Measurements from ENCODE around the gene MACROD2.
"Not testable (repeated sequence)": the region's sequence is repeated elsewhere in the genome, so short reads cannot be mapped to it uniquely, and the experiment has no call there.

MACROD2 gene

GRCh38 chr20:15333170-15333569 is 1337.9 kb downstream of the MACROD2 start:
- no peak for DNase-seq (ENCODE audit: low read depth in 2 of 2)

- DNase-seq (ENCODE audit: low read depth in 2 of 2), result no peak
These were observed 1340.7 kb downstream of the MACROD2 start for GRCh38 chr20:15336011-15336410.

- DNase-seq (ENCODE audit: low read depth in 2 of 2), result no peak
These were observed 1341.2 kb downstream of the MACROD2 start for GRCh38 chr20:15336536-15336935.

GRCh38 chr20:15339264-15339663 is 1343.9 kb downstream of the MACROD2 start:
- DNase-seq (ENCODE audit: low read depth in 2 of 2), result no peak

GRCh38 chr20:15342991-15343523 is 1347.7 kb downstream of the MACROD2 start:
- DNase-seq (ENCODE audit: low read depth in 2 of 2), result no peak

GRCh38 chr20:15345287-15345686 is 1350.0 kb downstream of the MACROD2 start:
- no peak for DNase-seq (ENCODE audit: low read depth in 2 of 2)

GRCh38 chr20:15346657-15347280 is 1351.5 kb downstream of the MACROD2 start:
- no peak for DNase-seq (ENCODE audit: low read depth in 2 of 2)

GRCh38 chr20:15359056-15359455 is 1363.7 kb downstream of the MACROD2 start:
- DNase-seq (ENCODE audit: low read depth in 2 of 2), result no peak

- DNase-seq (ENCODE audit: low read depth in 2 of 2), result no peak
These were observed 1367.5 kb downstream of the MACROD2 start for GRCh38 chr20:15362849-15363248.

GRCh38 chr20:15364781-15365180 is 1369.5 kb downstream of the MACROD2 start:
- DNase-seq (ENCODE audit: low read depth in 2 of 2), result no peak

GRCh38 chr20:15370370-15370769 is 1375.1 kb downstream of the MACROD2 start:
- DNase-seq (ENCODE audit: low read depth in 2 of 2), result no peak

GRCh38 chr20:15374682-15375081 is 1379.4 kb downstream of the MACROD2 start:
- no peak for DNase-seq (ENCODE audit: low read depth in 2 of 2)

GRCh38 chr20:15375836-15376235 is 1380.5 kb downstream of the MACROD2 start:
- DNase-seq (ENCODE audit: low read depth in 2 of 2), result no peak

- DNase-seq (ENCODE audit: low read depth in 2 of 2), result not testable (repeated sequence)
These were observed 1382.3 kb downstream of the MACROD2 start for GRCh38 chr20:15377603-15378002.

GRCh38 chr20:15378151-15378550 is 1382.8 kb downstream of the MACROD2 start:
- no peak for DNase-seq (ENCODE audit: low read depth in 2 of 2)

GRCh38 chr20:15379681-15380296 is 1384.5 kb downstream of the MACROD2 start:
- no peak for DNase-seq (ENCODE audit: low read depth in 2 of 2)

GRCh38 chr20:15380770-15381169 is 1385.5 kb downstream of the MACROD2 start:
- no peak for DNase-seq (ENCODE audit: low read depth in 2 of 2)

- DNase-seq (ENCODE audit: low read depth in 2 of 2), result no peak
These were observed 1391.9 kb downstream of the MACROD2 start for GRCh38 chr20:15387228-15387627.

- no peak for DNase-seq (ENCODE audit: low read depth in 2 of 2)
These were observed 1400.1 kb downstream of the MACROD2 start for GRCh38 chr20:15395457-15395856.

- no peak for DNase-seq (ENCODE audit: low read depth in 2 of 2)
These were observed 1400.7 kb downstream of the MACROD2 start for GRCh38 chr20:15396026-15396425.

- DNase-seq (ENCODE audit: low read depth in 2 of 2), result no peak
These were observed 1401.6 kb downstream of the MACROD2 start for GRCh38 chr20:15396900-15397299.

GRCh38 chr20:15399781-15400180 is 1404.5 kb downstream of the MACROD2 start:
- DNase-seq (ENCODE audit: low read depth in 2 of 2), result no peak

GRCh38 chr20:15406072-15406471 is 1410.8 kb downstream of the MACROD2 start:
- DNase-seq (ENCODE audit: low read depth in 2 of 2), result no peak
